ENCODE results near the gene MGAT5B. TPM values are rescaled to one million over a fixed set of nuclear protein-coding genes. Genes with fewer than 3 reads are reported as not detected.

Gene MGAT5B
- total RNA-seq, 1 donor from 2014 or later = 6.3 TPM

DNA sequence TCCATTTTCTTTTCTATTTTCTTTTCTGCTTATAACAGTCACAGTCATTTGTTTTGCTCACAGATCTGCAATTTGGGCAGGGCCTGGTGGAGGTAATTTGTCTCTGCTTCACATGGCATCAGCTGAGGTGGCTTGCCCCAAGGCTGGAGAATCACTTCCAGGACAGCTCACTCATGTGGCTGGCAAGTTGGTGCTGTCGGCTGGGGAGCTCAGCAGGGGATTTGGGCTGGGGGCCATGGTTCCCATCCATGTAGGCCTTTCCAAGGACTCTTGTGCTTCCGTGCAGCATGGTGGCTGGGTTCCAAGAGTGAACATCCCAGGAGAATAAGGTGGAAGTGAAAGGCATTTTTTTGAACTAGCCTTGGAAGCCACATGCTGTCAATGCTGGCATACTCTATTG lies 85.7 kb downstream of the MGAT5B start:
- no peak overlapping the region for H3K27ac ChIP-seq (ENCODE audit: low read depth, low read length)
- peaks cover 11% of the 10 kb centered on the region for H3K4me1 ChIP-seq (ENCODE audit: insufficient read depth, low read length)
- H3K9me3 ChIP-seq (ENCODE audit: insufficient read depth, low read depth, low read length) = no peaks in the 10 kb centered on the region
- no peak overlapping the region for H3K4me2 ChIP-seq (ENCODE audit: low read length)
- H3K4me3 ChIP-seq (ENCODE audit: insufficient read depth, low read depth, low read length) = no peak overlapping the region
- H3K4me1 Mint-ChIP-seq (ENCODE audit: low read depth, unreplicated experiment) = peaks cover 8% of the 10 kb centered on the region
- H3K9me3 Mint-ChIP-seq (ENCODE audit: unreplicated experiment) = peaks cover 7% of the 10 kb centered on the region
- H3K4me3 Mint-ChIP-seq (ENCODE audit: unreplicated experiment) = no peak overlapping the region
- H4K20me1 ChIP-seq (ENCODE audit: insufficient read depth, low read length) = no peaks in the 10 kb centered on the region
- no peak overlapping the region for H3K9ac ChIP-seq (ENCODE audit: low read length)
- DNase-seq (ENCODE audit: low read depth) = no peak
- no peak overlapping the region for H2AFZ ChIP-seq (ENCODE audit: low read depth, low read length)
- H3K27me3 ChIP-seq (ENCODE audit: insufficient read depth, low read length) = no peaks in the 10 kb centered on the region
- H3K27me3 Mint-ChIP-seq (ENCODE audit: low read depth, unreplicated experiment) = peaks cover 15% of the 10 kb centered on the region
- H3K36me3 Mint-ChIP-seq (ENCODE audit: low read depth, unreplicated experiment) = no peaks in the 10 kb centered on the region
- H3K27ac Mint-ChIP-seq (ENCODE audit: unreplicated experiment) = no peak overlapping the region
- no peaks in the 10 kb centered on the region for H3K36me3 ChIP-seq (ENCODE audit: insufficient read depth, low read length)
- no peak for TF ChIP-seq EZH2 (IDR thresholded peaks at IDR 0.05; ENCODE audit: insufficient read depth, low read length)
- no peak for TF ChIP-seq CTCF (IDR thresholded peaks at IDR 0.05; ENCODE audit: insufficient read depth, low read depth, low read length)
- no peaks in the 10 kb centered on the region for H3K79me2 ChIP-seq (ENCODE audit: insufficient read depth, low read length)
- no peak for FAIRE-seq

DNA sequence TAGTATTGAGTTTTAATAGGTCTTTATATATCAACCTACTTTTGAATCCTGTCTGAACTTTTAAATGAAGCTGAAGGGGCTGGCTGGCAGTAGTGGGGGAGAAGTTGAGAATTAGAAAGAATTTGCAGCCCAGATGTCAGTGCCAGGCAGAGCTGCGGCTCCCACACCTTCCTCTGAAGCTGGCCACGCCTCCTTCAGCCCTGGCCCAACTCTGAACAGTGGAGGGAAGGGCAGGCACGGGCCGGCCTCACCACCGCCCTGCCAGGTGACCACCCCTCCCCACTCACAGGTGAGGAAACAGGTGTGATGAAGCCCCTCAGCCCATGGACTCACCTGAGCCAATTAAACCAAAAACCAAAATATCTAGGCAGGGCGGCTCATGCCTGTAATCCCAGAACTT lies 87.0 kb downstream of the MGAT5B start:
- no peak for DNase-seq (ENCODE audit: low read depth)
- Histone ChIP-seq H3K27me3 (ENCODE audit: insufficient read depth, low read length) (no peaks in the 10 kb centered on the region), H3K36me3 (ENCODE audit: insufficient read depth, low read length) (no peaks in the 10 kb centered on the region), H3K4me2 (ENCODE audit: low read length) (no peak overlapping the region), H3K4me1 (ENCODE audit: insufficient read depth, low read length) (peaks cover 11% of the 10 kb centered on the region), H3K4me3 (ENCODE audit: insufficient read depth, low read depth, low read length) (no peak overlapping the region), H3K9ac (ENCODE audit: low read length) (no peak overlapping the region), H3K27ac (ENCODE audit: low read depth, low read length) (no peak overlapping the region), H3K79me2 (ENCODE audit: insufficient read depth, low read length) (no peaks in the 10 kb centered on the region), H3K9me3 (ENCODE audit: insufficient read depth, low read depth, low read length) (no peaks in the 10 kb centered on the region), H4K20me1 (ENCODE audit: insufficient read depth, low read length) (no peaks in the 10 kb centered on the region), H2AFZ (ENCODE audit: low read depth, low read length) (no peak overlapping the region)
- no peak overlapping the region for H3K4me3 Mint-ChIP-seq (ENCODE audit: unreplicated experiment)
- no peaks in the 10 kb centered on the region for H3K36me3 Mint-ChIP-seq (ENCODE audit: low read depth, unreplicated experiment)
- peaks cover 7% of the 10 kb centered on the region for H3K9me3 Mint-ChIP-seq (ENCODE audit: unreplicated experiment)
- H3K27ac Mint-ChIP-seq (ENCODE audit: unreplicated experiment) = no peak overlapping the region
- peaks cover 18% of the 10 kb centered on the region for H3K27me3 Mint-ChIP-seq (ENCODE audit: low read depth, unreplicated experiment)
- TF ChIP-seq CTCF (IDR thresholded peaks at IDR 0.05; ENCODE audit: insufficient read depth, low read depth, low read length) (no peak), EZH2 (IDR thresholded peaks at IDR 0.05; ENCODE audit: insufficient read depth, low read length) (no peak)
- H3K4me1 Mint-ChIP-seq (ENCODE audit: low read depth, unreplicated experiment) = peaks cover 8% of the 10 kb centered on the region
- FAIRE-seq = no peak

GRCh38 chr17:76956846-76957540 lies 88.8 kb downstream of the MGAT5B start:
- H3K4me3 ChIP-seq (ENCODE audit: insufficient read depth, low read depth, low read length) = no peak overlapping the region
- H3K4me2 ChIP-seq (ENCODE audit: low read length) = peak overlapping the region; percentile 78
- DNase-seq (ENCODE audit: low read depth) = no peak
- no peak overlapping the region for H3K4me3 Mint-ChIP-seq (ENCODE audit: unreplicated experiment)
- H3K27me3 Mint-ChIP-seq (ENCODE audit: low read depth, unreplicated experiment) = peaks cover 18% of the 10 kb centered on the region
- H3K36me3 Mint-ChIP-seq (ENCODE audit: low read depth, unreplicated experiment) = no peaks in the 10 kb centered on the region
- H3K9ac ChIP-seq (ENCODE audit: low read length) = no peak overlapping the region
- H3K79me2 ChIP-seq (ENCODE audit: insufficient read depth, low read length) = no peaks in the 10 kb centered on the region
- no peaks in the 10 kb centered on the region for H3K9me3 ChIP-seq (ENCODE audit: insufficient read depth, low read depth, low read length)
- no peaks in the 10 kb centered on the region for H3K36me3 ChIP-seq (ENCODE audit: insufficient read depth, low read length)
- H3K4me1 Mint-ChIP-seq (ENCODE audit: low read depth, unreplicated experiment) = peaks cover 8% of the 10 kb centered on the region
- no peaks in the 10 kb centered on the region for H3K27me3 ChIP-seq (ENCODE audit: insufficient read depth, low read length)
- no peaks in the 10 kb centered on the region for H4K20me1 ChIP-seq (ENCODE audit: insufficient read depth, low read length)
- no peak for TF ChIP-seq EZH2 (IDR thresholded peaks at IDR 0.05; ENCODE audit: insufficient read depth, low read length)
- no peak overlapping the region for H3K27ac Mint-ChIP-seq (ENCODE audit: unreplicated experiment)
- peaks cover 7% of the 10 kb centered on the region for H3K9me3 Mint-ChIP-seq (ENCODE audit: unreplicated experiment)
- H3K27ac ChIP-seq (ENCODE audit: low read depth, low read length) = no peak overlapping the region
- peaks cover 11% of the 10 kb centered on the region for H3K4me1 ChIP-seq (ENCODE audit: insufficient read depth, low read length)
- no peak for FAIRE-seq
- H2AFZ ChIP-seq (ENCODE audit: low read depth, low read length) = no peak overlapping the region

All from astrocyte (in vitro differentiated cells and primary cell).